Measurements from ENCODE around the gene TVP23A. TPM values are rescaled to one million over a fixed set of nuclear protein-coding genes. Genes with fewer than 3 reads are reported as not detected.
"Not testable (repeated sequence)": the region's sequence is repeated elsewhere in the genome, so short reads cannot be mapped to it uniquely, and the experiment has no call there.

The TVP23A gene
- total RNA-seq, 2 experiments from 2014 or later: not detected

DNA sequence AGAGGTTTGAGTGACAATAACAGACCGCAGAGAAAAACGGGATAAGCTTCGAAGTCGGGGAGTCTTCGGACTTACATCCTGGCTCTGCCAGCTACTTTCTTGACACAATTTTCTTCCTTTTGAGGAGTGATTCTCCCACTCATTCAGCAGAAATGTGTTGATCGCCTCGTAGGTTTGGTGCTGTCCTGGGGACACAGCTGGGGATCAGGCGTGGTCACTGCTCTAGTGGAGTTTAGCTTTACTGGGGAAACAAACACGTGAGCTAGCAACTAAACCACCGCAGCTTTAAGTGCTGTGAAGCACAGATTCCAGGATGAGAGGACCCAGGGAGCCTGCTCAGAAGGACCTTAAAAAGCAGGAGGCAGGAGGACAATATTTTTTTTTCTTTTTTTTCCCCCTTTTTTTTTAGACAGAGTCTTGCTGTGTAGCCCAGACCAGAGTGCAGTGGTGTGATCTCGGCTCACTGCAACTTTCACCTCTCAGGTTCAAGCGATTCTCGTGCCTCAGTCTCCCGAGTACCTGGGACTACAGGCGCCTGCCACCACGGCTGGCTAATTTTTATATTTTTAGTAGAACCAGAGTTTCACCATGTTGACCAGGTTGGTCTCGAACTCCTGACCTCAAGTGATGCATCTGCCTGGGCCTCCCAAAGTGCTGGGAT, 74.1 kb downstream of the TVP23A start:
- DNase-seq: no peak
- peak overlapping the region; percentile 98 for H3K27ac Mint-ChIP-seq
- H3K4me3 Mint-ChIP-seq: peak overlapping the region; percentile 85
- ATAC-seq: no peak
- no peaks in the 10 kb centered on the region for H3K27me3 Mint-ChIP-seq
- H3K9me3 Mint-ChIP-seq (ENCODE audit: low read depth): no peaks in the 10 kb centered on the region
- peaks cover 65% of the 10 kb centered on the region for H3K4me1 Mint-ChIP-seq
- CTCF ChIA-PET: interaction anchor here (0.6 to 2.7 kb wide), 9 partner anchors 9 to 488 kb away, joined by 3 to 14 read pairs (median 3); partner anchors contain the start of genes CIITA and DEXI
- peaks cover 27% of the 10 kb centered on the region for H3K36me3 Mint-ChIP-seq

DNA sequence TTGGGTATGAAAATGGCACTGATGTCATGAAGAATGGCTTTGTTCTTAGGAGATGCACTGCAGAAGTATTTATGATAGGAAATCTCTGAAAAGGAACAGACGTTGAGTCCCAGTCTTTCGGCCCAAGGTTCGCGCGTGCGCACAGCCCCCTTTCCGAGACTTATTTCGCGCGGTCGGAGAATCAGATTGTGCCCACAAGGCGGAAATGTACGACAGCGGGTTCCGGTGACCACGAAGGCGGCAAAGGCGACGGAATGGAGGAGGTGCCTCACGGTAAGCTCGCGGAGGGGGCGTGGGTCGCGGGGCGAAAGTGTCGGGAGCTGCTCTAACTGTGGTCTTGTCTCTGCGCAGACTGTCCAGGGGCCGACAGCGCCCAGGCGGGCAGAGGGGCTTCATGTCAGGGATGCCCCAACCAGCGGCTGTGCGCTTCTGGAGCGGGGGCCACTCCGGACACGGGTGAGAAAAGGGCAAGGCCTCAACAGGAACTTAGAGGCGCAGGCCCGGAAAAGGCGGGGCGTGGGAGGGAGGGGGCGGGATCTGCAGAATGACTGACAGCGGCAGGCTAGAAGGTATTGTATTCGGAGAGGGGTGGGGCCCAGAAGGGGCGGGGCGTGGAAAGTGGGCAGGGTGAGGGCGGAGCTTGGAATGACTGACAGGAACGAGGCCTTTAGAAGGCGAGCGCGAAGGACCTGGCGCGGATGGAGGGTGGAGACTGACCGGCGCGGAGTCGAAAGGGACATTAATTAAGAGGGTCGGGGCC, 74.8 kb downstream of the TVP23A start, which contains the start of gene NUBP1:
Gene NUBP1 (plus strand): TSS at position 233 of the 760 bp plus-strand sequence. CDS start 22 bp downstream, at position 255.
- H3K36me3 Mint-ChIP-seq: peaks cover 27% of the 10 kb centered on the region
- peak within 1 kb of the TSS; percentile 98 for H3K27ac Mint-ChIP-seq
- no peaks in the 10 kb centered on the region for H3K27me3 Mint-ChIP-seq
- no peaks in the 10 kb centered on the region for H3K9me3 Mint-ChIP-seq (ENCODE audit: low read depth)
- CTCF ChIA-PET: interaction anchor here (0.6 to 2.7 kb wide), 10 partner anchors 10 to 487 kb away, joined by 3 to 14 read pairs (median 3); partner anchors contain the start of genes CIITA and DEXI
- peak within 1 kb of the TSS; percentile 85 for H3K4me3 Mint-ChIP-seq
- H3K4me1 Mint-ChIP-seq: peaks cover 64% of the 10 kb centered on the region
- DNase-seq: peak; percentile 100
- peak; percentile 91 for ATAC-seq

DNA sequence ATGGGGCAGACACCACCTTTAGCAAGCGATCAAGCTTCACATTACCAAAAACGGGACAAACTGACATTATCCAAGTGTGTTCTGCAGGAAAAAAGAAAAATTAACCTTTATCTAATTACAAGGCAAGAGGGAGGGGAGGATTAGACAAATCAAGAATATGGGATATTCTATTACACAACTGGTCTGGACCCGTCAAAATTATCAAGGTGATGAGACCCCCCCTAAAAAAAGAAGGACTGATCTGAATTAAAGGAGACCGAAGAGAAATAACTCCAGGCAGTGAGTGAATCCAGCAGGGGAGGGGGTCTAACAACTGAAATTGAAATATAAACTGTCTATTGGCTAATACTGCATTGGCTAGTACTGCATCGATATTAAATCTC, 75.4 kb downstream of the TVP23A start:
- Mint-ChIP-seq H3K4me3 (peak overlapping the region; percentile 85), H3K9me3 (ENCODE audit: low read depth) (no peaks in the 10 kb centered on the region), H3K36me3 (peaks cover 22% of the 10 kb centered on the region), H3K4me1 (peaks cover 67% of the 10 kb centered on the region), H3K27ac (peak overlapping the region; percentile 98), H3K27me3 (no peaks in the 10 kb centered on the region)
- CTCF ChIA-PET: interaction anchor here (0.7 to 2.7 kb wide), 6 partner anchors 135 to 229 kb away, joined by 3 to 14 read pairs (median 6); partner anchors contain the start of gene CIITA
- no peak for DNase-seq
- no peak for ATAC-seq

DNA sequence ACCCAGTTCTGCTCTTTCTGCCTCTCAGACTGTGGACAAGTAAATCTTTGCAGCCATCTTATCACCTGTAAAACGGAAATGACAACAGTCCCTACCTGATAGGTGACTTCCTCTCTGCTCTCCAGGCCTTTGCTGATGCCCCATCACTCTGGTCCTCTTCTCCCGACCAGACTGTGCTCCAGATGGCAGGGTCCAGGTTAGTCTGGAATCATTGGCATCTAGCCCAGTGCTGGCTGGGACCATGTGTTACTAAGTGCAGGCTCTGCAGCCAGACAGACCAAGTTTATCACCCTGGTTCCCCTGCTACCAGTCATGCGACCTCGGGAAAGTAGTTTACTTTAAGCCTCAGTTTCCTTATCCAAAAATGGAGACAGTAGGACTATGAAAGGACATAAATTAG, 76.8 kb downstream of the TVP23A start:
- CTCF ChIA-PET: interaction anchor here (1.1 kb wide), 1 partner anchor 73 kb away, joined by 3 read pairs; no protein-coding TSS in a partner anchor

DNA sequence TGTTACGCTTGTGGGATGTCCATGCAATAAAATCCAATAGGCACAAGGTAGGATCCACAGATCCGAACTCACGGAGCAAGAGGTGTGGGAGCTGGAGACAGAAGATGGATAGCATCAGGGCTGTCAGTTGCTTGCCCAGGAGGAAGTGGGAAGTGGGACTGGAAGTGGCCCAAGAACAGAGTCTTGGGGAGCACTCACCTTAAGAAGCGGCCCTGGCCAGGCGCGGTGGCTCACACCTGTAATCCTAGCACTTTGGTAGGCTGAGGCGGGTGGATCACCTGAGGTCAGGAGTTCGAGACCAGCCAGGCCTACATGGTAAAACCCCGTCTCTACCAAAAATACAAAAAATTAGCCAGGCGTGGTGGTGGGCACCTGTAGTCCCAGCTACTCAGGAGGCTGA, 77.3 kb downstream of the TVP23A start:
- CTCF ChIA-PET: interaction anchor here (1.0 to 6.4 kb wide), 6 partner anchors 72 to 226 kb away, joined by 3 to 52 read pairs (median 6); partner anchors contain the start of gene CIITA

More for the DNA sequence above, 76.8 kb downstream of the TVP23A start:
- Mint-ChIP-seq H3K27me3 (no peaks in the 10 kb centered on the region), H3K4me1 (peaks cover 75% of the 10 kb centered on the region), H3K27ac (no peak overlapping the region), H3K4me3 (no peak overlapping the region), H3K36me3 (peaks cover 14% of the 10 kb centered on the region), H3K9me3 (ENCODE audit: low read depth) (no peaks in the 10 kb centered on the region)
- no peak for ATAC-seq
- no peak for DNase-seq

DNA sequence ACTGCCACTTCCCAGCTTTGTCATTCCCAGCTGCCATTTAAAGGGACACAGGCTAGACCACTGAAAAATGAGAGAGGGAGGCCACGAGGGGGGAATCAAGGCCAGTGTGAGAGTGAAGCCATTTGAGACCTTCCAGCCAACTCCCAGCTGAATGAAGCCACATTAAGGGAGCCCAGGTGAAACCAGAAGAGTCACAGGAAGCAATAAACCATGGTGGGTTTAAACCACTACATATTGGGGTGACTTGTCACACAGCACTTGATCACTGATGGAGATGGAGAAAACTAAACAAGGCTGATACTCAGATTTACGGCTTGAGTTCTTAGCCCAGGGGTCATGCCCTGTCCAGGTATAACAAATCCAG, 77.8 kb downstream of the TVP23A start:
- Mint-ChIP-seq H3K4me3 (peak overlapping the region; percentile 27), H3K36me3 (peaks cover 11% of the 10 kb centered on the region), H3K27ac (peak overlapping the region; percentile 39), H3K4me1 (peaks cover 68% of the 10 kb centered on the region), H3K9me3 (ENCODE audit: low read depth) (no peaks in the 10 kb centered on the region), H3K27me3 (no peaks in the 10 kb centered on the region)
- ATAC-seq: no peak
- peak; percentile 64 for DNase-seq
- CTCF ChIA-PET: interaction anchor here (1.0 to 6.4 kb wide), 6 partner anchors 12 to 226 kb away, joined by 3 to 52 read pairs (median 6); partner anchors contain the start of gene CIITA

More for the DNA sequence above, 77.3 kb downstream of the TVP23A start:
- not testable (repeated sequence) for DNase-seq; H3K9me3 Mint-ChIP-seq (ENCODE audit: low read depth); ATAC-seq; H3K27me3 Mint-ChIP-seq
- peaks cover 69% of the 10 kb centered on the region for H3K4me1 Mint-ChIP-seq
- peaks cover 12% of the 10 kb centered on the region for H3K36me3 Mint-ChIP-seq
- peak overlapping the region; percentile 27 for H3K4me3 Mint-ChIP-seq
- H3K27ac Mint-ChIP-seq: peak overlapping the region; percentile 39

DNA sequence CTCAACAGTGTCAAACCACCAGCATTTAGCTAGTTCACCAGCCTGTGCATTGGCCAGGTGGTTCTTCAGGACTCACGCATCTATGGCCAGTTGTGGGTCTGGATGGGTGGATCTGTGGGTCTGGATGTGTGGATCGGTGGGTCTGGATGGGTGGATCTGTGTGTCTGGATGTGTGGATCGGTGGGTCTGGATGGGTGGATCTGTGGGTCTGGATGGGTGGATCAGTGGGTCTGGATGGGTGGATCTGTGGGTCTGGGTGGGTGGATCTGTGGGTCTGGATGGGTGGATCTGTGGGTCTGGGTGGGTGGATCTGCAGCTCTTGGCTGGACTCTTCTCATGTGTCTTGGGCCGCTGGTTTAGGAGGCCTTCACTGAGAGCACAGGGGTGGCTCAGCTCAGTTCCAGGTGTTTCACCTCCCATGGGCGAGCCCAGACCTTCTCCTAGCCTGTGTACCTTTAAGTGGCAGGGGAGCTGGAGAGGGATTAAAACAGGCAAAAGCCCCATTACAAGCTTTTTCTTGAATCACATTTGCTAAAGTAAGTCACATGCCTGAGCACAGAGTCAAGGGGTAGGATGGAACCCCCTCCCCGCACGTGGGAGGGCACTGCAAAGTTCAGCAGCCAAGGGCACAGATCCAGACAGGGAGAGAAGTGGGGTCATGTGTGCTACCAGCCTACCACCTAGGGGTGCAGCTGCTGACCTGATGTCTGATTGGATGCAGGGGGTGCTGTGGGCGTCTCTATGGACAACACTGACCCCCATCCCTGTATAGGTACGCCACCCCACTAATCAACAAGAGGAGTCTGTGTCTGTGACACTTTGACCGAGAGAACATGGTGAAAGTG, 78.4 kb downstream of the TVP23A start:
- Mint-ChIP-seq H3K36me3 (peaks cover 5% of the 10 kb centered on the region), H3K4me3 (no peak overlapping the region), H3K4me1 (peaks cover 62% of the 10 kb centered on the region), H3K27ac (peak overlapping the region; percentile 61), H3K9me3 (ENCODE audit: low read depth) (no peaks in the 10 kb centered on the region), H3K27me3 (no peaks in the 10 kb centered on the region)
- no peak for ATAC-seq
- DNase-seq: no peak
- CTCF ChIA-PET: interaction anchor here (0.9 to 6.4 kb wide), 8 partner anchors 12 to 413 kb away, joined by 3 to 52 read pairs (median 4); partner anchors contain the start of gene CIITA

DNA sequence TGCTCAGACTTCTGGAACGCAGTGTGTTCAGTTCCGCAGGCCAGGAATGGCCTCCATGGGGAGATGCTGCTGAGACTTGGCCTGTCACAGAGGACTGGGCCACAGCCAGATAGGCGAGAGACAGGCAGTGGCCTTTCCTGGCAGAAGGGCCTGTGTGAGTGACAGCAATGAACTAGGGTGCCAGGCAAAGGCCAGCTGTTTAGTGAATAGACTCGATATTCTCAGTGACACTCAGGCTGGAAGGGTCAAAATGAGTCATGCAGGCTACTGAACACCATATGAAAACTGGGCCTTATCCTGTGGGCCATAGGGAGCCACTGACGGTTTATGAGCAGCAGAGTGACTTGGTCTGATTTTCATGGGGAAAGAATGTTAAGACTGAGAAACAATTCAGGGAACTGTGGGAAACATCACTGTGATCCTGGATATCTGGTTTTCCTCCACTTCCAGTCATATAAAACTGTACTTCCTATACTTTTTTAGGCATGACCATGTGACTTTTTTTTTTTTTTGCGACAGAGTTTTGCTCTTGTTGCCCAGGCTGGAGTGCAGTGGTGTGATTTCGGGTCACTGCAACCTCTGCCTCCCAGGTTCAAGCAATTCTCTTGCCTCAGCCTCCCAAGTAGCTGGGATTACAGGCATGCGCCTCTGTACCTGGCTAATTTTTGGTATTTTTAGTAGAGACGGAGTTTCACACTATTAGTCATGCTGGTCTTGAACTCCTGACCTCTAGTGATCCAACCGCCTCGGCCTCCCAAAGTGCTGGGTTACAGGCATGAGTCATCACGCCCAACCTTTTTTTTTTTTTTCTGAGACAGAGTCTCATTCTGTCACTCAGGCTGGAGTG, 80.1 kb downstream of the TVP23A start:
- H3K9me3 Mint-ChIP-seq (ENCODE audit: low read depth): no peaks in the 10 kb centered on the region
- peak overlapping the region; percentile 75 for H3K27ac Mint-ChIP-seq
- CTCF ChIA-PET: interaction anchor here (0.7 to 6.4 kb wide), 16 partner anchors 8 to 476 kb away, joined by 3 to 66 read pairs (median 4); partner anchors contain the start of gene CIITA
- no peaks in the 10 kb centered on the region for H3K27me3 Mint-ChIP-seq
- DNase-seq (peak; percentile 85), ATAC-seq (peak; percentile 58)
- peaks cover 1% of the 10 kb centered on the region for H3K36me3 Mint-ChIP-seq
- no peak overlapping the region for H3K4me3 Mint-ChIP-seq
- peaks cover 55% of the 10 kb centered on the region for H3K4me1 Mint-ChIP-seq

DNA sequence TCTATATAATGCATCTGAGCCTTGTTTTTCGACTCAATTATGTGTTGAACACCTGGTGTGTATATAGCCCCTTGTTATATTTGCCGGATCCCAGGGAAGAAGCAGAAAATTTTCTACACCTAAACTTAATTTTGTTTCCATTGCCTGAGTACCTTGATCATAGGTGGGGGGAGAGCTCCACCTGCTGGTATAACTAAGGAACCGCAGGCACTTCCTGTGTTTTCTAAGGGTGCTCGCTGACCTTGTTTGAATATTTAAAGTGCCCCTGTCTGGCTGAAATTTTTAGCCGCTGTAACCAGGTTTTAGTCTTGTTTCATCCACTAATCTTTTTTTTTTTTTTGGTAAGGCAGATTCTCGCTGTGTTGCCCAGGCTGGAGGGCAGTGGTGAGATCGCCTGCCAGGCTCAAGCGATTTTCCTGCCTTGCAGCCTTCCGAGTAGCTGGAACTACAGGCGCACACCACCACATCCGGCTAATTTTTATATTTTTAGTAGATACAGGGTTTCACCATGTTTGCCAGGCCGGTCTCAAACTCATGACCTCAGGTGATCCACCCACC, 81.4 kb downstream of the TVP23A start:
- H3K9me3 Mint-ChIP-seq (ENCODE audit: low read depth): peaks cover 4% of the 10 kb centered on the region
- peaks cover 3% of the 10 kb centered on the region for H3K27me3 Mint-ChIP-seq
- H3K4me3 Mint-ChIP-seq: peak overlapping the region; percentile 48
- DNase-seq: peak; percentile 80
- ATAC-seq: peak; percentile 43
- H3K36me3 Mint-ChIP-seq: peaks cover 3% of the 10 kb centered on the region
- H3K27ac Mint-ChIP-seq: peak overlapping the region; percentile 77
- peaks cover 49% of the 10 kb centered on the region for H3K4me1 Mint-ChIP-seq
- CTCF ChIA-PET: interaction anchor here (0.6 to 6.4 kb wide), 28 partner anchors 8 to 492 kb away, joined by 3 to 66 read pairs (median 4); partner anchors contain the start of gene CIITA

DNA sequence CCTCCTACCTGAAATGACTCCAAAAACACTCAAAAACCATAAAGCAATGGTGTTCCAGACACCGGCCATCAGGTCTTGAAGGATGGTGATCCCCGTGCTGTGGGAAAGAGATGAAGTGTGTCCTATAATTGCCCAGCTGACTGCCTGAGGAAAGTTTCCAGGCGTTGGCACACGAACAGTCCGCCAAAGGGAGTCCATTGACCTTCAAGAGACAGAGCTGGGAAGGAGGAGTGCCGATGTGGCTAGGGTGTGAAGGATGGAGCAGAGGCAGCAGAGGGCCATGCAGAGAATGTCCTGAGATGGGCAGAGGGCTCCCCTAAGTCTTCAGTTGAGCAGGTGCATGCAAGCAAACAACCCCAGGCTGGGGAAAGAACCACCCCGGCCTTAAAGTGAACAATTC, 86.8 kb downstream of the TVP23A start:
- no peak overlapping the region for H3K4me3 Mint-ChIP-seq
- no peaks in the 10 kb centered on the region for H3K4me1 Mint-ChIP-seq
- peaks cover 4% of the 10 kb centered on the region for H3K9me3 Mint-ChIP-seq (ENCODE audit: low read depth)
- peaks cover 2% of the 10 kb centered on the region for H3K36me3 Mint-ChIP-seq
- H3K27ac Mint-ChIP-seq: no peak overlapping the region
- CTCF ChIA-PET: interaction anchor here (0.6 to 1.4 kb wide), 3 partner anchors 217 to 1857 kb away, joined by 3 to 5 read pairs (median 4); no protein-coding TSS in a partner anchor
- ATAC-seq: no peak
- peaks cover 3% of the 10 kb centered on the region for H3K27me3 Mint-ChIP-seq
- no peak for DNase-seq

DNA sequence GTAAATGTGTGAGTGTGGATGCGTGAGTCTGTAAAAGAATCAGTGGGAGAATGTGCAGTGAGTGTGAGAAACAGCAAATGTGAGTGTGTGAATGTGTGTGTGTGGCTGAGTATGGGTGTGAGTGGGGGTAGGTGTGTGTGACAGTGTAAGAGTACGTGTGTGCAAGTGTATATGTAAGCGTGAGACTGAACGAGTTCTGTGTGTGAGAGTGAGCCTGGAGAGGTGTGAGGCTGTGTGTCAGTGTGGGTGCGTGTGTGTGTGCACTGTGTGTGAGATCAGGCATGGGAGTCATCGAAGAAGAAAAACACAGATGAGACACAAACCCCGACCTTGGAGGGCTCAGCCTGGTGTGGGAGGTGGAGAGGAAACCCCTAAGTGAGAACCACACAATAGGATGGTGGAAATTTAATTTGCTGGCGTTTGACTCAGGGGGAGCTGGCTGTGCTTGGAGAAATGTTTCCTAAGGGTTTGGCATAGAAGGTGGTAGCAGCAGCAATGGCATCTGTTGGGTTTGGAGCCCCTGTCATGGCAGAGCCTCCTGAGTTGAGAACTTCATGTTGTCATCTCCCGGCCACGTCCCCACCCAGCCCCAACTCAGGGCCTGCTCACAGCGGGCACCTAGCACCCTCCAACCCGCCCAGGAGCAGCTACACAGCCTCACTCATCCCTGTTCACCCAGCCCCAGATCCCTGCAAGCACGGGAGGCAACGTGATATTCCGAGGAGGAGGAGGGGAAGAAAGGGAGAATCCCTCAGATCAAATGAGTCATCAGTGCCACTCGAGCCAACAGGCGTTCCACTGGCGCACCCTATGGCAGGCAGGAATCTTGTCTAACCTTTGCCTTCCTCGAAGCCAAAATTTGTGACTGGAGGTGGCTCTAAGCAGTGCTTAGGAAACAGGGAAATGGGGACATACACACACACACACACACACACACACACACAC, 89.2 kb downstream of the TVP23A start:
- no peak overlapping the region for H3K4me3 Mint-ChIP-seq
- ATAC-seq (no peak), DNase-seq (no peak)
- peaks cover 2% of the 10 kb centered on the region for H3K36me3 Mint-ChIP-seq
- CTCF ChIA-PET: interaction anchor here (0.8 kb wide), 1 partner anchor 218 kb away, joined by 3 read pairs; no protein-coding TSS in a partner anchor
- H3K4me1 Mint-ChIP-seq: no peaks in the 10 kb centered on the region
- peaks cover 3% of the 10 kb centered on the region for H3K27me3 Mint-ChIP-seq
- H3K9me3 Mint-ChIP-seq (ENCODE audit: low read depth): peaks cover 4% of the 10 kb centered on the region
- H3K27ac Mint-ChIP-seq: no peak overlapping the region

Data from activated CD8-positive, alpha-beta memory T cell treated with anti-CD3 and anti-CD28 coated beads, Interleukin-2, amount 10 ng/mL, durations not matched to agents 7 days and 5 days (primary cell).